GM21381 (cell line): ENCODE measurements around the gene SPACA4.
"Not testable (repeated sequence)": the region's sequence is repeated elsewhere in the genome, so short reads cannot be mapped to it uniquely, and the experiment has no call there.

Experiments
- ATAC-seq: cut with Tn5 transposase; IDR thresholded peaks from one replicate; pipeline ENCODE4 v1.9.1; 2021; ENCODE audit warnings: mild to moderate bottlenecking, moderate library complexity; ENCODE audit not compliant: unreplicated experiment

SPACA4 gene

DNA sequence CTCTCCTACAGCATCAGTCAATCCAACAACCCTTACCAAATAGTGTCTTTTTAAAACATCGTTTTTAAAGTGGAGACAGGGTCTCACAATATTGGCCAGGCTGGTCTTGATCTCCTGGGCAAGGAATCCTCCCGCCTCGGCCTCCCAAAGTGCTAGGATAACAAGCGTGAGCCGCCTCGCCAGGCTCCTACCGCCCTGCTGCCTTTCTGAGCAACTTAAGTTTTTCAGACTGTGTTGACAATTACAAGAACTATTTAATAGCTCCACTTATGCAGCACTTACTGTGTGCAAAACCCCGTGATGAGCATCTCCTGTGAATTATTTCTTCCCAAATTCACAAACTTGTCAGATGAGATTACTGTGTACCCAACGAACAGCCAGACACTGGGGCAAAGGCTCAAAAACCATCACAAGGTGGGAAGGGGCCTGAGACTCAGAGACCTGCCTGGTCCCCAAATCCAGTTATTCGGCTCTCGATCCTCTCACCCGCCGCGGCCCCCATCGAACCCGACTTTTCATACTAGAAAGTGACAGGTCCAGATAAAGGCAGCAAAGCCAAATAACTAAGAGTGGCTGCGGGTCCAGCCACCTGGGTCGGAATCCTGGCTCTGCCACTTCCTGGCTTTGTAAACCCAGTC lies 11.9 kb downstream of the SPACA4 start:
- no peak for ATAC-seq

DNA sequence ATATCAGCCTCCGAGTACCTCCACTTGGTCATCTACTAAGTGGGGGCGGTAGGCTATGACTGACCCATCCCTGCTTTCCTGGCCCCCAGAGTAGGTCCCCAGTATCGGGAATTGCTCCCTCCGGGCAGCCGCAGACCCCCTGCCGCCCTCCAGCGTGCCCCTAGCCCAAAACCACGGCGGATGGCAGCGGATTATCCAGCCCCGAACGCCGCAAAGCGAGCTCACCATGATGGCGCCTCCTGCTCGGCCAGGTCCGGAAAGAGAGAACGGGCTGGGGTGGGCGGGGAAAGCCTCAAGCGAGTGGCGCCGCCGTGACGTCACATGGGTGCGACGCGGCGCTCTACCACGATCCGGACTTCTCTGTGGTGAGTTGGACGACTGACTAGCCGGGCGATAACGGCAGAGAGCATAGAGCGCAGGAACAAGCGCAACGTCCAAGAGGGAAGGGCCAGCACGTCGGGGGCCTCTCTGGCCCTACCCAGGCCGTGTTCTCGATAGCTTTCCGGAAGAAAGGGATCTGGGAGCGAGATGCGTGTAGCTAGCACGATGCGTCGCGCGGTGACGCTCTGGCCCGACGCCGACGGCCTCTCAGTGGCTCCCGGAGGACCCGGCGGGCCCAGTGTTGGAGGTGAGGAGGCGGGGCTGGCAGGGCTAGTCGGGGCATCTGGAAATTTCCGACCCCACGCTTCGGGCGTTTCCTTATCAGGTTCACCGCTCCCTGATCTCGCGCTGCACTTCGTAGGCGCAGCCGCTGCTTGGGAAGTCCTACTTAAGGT lies 12.6 kb downstream of the SPACA4 start, which contains the start of the genes RPL18 and SPHK2:
Gene RPL18 (minus strand): TSS at position 263 of the 776 bp plus-strand sequence. CDS start 35 bp downstream, at position 228.
Gene SPHK2 (plus strand): TSS at position 591 of the 776 bp plus-strand sequence. CDS start 1,009 bp downstream, outside the sequence.
- ATAC-seq: peak; percentile 81

DNA sequence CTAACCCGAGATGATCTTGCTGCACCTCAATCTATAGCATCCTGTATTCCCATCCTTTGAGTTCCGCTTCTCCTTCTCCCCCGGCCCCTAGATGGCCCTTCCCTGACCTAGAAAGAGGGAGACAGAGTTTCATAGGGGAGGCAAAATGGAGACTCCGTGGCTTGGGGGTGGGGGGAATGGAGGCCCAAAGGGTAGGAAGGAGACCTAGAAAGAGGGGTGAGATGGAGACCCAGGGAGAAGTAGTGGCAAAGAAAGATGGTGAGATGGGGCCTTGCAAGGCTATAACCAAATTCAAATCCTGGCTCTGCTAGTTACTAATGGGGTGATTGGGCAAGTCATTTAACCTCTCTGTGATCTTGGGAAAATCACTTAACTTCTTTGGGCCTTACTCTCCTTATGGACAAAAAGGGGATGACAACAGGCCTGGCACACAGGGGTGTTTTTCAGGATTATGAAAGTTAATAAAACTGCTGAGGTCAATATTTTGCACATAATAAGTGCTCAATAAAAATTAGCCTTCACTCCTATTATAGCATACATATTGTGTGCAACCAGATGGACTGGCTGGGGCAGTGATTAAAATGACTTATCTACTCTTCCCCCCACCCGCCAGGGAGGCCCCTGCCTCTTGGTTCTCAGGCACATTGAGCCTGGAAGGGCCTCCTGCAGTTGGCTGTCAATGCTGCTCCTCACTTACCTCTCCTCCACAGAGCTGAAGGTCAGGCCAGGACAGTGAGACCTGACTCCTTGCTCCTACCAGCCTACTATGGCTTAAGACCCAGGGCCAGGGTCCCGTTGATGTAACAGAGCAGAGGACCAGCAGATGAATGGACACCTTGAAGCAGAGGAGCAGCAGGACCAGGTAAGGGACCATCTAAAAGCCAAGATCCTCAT lies 13.4 kb downstream of the SPACA4 start:
- ATAC-seq: no peak

DNA sequence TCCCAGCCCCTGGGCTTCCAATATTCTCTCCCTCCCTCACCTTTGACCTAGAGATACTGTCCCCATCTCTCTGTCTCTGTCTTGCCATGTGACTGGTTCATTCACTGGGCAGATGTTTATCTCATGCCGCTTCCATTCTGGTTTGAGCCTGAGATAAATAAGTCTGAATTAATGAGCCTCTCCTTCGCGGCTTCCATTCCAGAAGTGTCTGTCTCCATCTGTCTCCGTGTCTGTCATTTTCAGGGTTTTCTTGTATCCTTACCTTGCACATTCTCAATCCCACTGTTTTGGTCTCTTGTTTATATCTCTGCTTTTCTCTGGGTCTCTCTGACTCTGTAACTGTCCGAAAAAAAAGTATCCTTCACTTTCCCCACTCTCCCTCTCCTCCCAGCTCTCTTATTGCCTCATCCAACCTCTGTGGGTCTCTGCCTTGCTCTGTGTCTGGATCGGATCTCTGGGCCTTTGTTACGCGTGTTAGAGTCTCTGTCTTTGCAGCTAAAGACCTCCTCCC lies 17.1 kb downstream of the SPACA4 start:
- ATAC-seq: no peak

DNA sequence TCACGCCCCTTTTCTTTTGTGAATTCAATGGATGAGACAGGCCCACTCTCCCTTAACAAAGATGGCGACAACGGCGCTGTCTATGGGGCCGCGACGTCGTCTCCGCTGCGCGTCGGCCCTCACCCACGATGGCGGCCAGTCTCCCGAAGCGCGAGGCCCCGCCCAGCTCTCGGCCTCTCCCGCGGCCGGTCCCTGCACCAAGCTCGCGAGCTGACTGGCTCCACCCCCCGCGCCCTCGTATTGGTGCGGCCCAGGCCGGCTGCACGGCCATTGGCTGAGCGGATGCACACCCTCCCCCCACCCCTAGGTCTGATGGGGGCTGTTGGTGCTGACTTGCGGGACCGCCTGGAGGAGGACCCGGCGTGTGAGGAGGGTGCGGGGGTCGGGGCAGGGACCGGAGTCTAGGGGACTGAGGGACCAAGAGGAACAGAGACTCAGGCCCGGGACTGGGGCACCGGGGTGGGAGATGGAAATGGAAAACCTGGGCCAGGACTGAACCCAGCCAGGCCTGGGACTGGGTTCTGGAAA lies 17.6 kb downstream of the SPACA4 start:
- ATAC-seq: peak; percentile 54

DNA sequence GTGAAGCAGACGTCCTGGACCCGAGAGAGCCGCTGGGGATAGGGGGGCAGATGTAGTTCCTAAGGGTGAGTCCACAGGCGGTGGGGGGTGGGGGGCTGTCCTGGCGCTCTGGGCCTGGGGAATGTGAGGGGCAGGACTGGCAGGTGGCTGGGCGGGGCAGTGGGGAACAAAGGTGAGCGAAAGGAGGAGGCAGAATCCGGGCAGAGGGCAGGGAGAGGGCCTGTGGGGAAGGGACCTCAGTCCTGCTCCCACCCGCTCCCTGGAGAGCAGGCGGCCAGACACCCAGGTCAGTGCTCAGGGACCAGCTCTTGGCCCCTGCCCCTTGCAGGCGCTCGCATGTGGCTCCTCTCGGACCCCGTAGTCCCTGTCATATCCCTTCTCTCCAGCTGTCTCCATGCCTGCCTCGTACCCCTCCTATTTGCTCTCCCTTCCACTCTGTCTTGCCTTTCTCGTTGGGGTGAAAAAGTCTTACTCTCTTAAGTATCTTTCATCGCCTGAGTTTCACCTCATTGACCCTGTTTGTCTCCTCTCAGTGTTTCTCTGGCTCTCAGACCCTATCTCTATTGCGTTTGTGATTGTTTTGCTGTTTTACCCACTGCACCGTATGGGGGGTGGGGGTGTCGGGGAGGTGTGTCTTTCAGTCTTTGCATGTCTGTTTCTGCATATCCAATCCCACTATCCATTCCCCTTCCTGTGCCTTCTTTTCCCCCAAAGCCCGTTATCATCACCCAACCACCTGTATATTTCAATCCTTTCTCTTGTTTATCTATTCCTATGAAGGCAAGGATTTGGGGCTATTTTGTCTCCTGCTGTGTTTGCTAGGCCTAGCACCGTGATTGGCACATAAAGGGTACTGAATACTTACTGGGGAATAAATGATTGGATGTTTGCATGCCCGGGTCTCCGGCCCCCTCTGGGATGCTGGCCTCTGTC lies 18.5 kb downstream of the SPACA4 start:
- ATAC-seq: no peak

DNA sequence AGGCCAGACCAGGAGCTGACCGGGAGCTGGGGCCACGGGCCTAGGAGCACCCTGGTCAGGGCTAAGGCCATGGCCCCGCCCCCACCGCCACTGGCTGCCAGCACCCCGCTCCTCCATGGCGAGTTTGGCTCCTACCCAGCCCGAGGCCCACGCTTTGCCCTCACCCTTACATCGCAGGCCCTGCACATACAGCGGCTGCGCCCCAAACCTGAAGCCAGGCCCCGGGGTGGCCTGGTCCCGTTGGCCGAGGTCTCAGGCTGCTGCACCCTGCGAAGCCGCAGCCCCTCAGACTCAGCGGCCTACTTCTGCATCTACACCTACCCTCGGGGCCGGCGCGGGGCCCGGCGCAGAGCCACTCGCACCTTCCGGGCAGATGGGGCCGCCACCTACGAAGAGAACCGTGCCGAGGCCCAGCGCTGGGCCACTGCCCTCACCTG lies 19.4 kb downstream of the SPACA4 start:
- ATAC-seq: no peak

DNA sequence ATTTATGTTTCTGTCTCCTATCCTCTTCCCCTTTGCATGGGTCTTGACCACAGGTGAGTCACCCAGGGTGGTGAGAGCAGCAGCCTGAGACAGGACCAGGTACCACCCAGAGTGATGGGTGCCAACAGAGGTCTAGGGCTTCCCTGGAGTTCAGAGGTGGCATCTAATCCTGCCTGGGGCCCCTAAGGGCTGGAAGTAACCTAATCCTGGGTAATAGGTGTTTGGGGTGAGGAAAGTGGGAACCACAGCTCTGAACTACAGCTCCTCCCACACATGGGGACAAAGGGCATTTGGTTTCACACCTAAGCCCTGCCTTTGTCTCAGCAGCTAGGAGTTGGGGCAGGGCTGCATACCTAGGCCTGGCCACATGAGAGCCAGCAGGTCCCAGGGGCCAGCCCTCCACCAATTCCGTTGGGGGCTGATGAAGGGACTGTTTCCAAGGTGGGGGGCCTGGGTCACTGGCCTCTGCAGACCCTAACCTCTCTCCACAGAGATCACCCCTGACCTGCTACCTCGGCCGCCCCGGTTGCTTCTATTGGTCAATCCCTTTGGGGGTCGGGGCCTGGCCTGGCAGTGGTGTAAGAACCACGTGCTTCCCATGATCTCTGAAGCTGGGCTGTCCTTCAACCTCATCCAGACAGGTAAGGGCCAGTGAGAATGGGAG lies 20.8 kb downstream of the SPACA4 start:
- no peak for ATAC-seq

DNA sequence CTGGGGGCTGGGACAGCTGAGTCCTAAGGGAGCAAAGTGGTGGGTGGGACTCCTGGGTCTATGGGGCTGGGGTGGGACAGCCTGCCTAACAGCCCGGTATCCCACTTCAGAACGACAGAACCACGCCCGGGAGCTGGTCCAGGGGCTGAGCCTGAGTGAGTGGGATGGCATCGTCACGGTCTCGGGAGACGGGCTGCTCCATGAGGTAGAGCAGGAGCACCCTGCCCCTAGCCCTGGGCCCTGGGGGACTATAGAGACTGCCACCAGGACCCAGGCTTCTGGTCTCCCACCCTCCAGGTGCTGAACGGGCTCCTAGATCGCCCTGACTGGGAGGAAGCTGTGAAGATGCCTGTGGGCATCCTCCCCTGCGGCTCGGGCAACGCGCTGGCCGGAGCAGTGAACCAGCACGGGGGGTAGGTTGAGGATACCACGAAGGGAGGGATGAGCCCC lies 21.3 kb downstream of the SPACA4 start:
- no peak for ATAC-seq

DNA sequence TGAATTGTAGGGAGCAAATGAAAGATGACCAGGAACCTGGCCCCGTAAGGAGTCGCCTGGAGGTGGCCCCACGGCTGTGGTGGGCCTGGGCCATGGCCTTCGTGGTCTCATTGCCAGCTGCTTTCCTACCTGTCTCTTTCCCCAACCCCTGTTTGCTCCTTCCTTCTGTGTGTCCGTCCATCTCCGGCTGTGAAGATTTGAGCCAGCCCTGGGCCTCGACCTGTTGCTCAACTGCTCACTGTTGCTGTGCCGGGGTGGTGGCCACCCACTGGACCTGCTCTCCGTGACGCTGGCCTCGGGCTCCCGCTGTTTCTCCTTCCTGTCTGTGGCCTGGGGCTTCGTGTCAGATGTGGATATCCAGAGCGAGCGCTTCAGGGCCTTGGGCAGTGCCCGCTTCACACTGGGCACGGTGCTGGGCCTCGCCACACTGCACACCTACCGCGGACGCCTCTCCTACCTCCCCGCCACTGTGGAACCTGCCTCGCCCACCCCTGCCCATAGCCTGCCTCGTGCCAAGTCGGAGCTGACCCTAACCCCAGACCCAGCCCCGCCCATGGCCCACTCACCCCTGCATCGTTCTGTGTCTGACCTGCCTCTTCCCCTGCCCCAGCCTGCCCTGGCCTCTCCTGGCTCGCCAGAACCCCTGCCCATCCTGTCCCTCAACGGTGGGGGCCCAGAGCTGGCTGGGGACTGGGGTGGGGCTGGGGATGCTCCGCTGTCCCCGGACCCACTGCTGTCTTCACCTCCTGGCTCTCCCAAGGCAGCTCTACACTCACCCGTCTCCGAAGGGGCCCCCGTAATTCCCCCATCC lies 22.1 kb downstream of the SPACA4 start:
- ATAC-seq: no peak

DNA sequence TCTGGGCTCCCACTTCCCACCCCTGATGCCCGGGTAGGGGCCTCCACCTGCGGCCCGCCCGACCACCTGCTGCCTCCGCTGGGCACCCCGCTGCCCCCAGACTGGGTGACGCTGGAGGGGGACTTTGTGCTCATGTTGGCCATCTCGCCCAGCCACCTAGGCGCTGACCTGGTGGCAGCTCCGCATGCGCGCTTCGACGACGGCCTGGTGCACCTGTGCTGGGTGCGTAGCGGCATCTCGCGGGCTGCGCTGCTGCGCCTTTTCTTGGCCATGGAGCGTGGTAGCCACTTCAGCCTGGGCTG lies 22.7 kb downstream of the SPACA4 start:
- no peak for ATAC-seq

DNA sequence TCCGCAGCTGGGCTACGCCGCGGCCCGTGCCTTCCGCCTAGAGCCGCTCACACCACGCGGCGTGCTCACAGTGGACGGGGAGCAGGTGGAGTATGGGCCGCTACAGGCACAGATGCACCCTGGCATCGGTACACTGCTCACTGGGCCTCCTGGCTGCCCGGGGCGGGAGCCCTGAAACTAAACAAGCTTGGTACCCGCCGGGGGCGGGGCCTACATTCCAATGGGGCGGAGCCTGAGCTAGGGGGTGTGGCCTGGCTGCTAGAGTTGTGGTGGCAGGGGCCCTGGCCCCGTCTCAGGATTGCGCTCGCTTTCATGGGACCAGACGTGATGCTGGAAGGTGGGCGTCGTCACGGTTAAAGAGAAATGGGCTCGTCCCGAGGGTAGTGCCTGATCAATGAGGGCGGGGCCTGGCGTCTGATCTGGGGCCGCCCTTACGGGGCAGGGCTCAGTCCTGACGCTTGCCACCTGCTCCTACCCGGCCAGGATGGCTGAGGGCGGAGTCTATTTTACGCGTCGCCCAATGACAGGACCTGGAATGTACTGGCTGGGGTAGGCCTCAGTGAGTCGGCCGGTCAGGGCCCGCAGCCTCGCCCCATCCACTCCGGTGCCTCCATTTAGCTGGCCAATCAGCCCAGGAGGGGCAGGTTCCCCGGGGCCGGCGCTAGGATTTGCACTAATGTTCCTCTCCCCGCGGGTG lies 23.2 kb downstream of the SPACA4 start:
- ATAC-seq: no peak

DNA sequence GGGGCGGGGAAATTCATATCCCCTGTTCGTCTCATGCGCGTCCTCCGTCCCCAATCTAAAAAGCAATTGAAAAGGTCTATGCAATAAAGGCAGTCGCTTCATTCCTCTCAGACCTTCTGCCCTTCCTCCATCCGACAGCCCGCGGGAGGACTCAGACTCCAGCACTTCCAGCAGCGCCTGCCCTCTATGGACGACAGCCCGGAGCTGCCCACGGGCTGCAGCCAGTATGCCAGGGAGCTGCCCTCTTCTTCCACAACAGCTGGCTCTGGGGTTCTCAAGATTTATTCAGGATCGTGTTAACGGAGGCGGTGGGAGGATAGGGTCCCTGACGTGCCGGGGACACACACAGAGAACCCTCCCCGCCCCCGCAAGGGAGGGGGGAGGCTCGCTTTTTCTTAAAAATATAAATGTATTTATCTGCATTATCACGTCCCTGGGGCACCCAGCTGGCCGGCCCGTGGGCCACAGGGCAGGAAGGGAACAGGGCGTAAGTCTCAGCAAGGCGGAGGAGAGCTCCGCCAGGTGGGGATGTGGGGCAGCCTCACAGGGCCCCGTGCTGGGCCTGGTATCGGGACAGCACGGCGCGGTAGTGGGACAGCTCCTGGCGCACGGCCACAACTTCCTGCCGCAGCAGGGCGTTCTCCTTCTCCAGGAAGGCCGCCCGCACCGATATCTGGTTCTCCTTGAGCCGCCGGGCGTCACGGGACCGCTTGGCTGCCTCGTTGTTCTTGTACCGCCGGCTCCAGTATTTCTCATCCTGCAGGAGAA lies 23.9 kb downstream of the SPACA4 start:
- ATAC-seq: no peak

DNA sequence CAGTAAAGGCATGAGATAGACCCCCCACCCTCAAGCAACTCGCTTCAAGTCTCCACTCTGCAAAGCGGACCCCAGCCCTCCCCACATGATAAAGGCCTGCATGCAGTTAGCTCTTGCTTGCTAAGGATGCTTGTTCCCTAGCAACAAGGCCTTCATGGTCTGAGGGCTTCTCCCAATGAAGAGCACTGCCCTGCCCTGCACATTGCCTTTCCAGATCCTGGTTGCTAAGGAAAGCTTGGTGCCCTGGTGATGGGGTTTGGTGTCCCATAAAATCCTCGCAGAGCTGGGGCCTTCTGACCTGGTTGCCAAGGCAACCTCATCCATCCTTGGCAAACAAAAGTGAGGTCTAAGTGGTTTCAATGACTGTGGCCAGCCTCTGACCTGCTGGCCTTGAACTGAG lies 24.7 kb downstream of the SPACA4 start:
- ATAC-seq: no peak

DNA sequence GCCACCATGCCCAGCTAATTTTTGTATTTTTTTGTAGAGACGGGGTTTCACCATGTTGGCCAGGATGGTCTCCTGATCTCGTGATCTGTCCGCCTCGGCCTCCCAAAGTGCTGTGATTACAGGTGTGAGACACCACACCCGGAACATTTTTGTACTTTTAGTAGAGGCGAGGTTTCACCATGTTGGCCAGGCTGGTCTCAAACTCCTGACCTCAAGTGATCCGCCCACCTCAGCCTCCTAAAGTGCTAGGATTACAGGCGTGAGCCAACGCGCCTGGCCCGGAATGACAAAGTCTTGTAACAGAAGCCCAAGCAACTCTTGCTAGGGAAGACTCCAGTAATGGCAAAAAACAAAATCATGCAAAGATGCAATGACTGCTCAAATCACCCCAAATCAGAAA lies 25.7 kb downstream of the SPACA4 start:
- ATAC-seq: not testable (repeated sequence)

DNA sequence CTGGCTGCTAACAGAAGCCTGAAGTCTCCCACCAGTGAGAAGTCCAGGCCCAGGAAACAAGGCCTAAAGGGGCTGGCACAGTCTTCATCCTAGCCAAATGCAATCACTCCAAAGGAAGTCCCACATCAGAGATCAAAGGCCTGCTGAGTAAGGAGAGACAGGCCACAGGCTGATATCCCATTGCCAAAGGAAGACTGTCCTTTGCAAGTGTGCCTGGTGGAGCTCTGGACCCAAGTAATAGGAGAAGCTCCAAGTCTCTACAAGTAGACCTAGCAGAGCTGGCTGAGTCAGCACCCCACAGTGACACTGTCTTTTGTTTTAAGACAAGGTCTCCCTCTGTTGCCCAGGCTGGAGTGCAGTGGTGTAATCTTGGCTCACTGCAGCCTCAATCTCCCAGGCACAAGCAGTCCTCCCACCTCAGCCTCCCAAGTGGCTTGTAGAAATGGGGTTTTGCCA lies 26.2 kb downstream of the SPACA4 start:
- ATAC-seq: no peak
